Measurements from ENCODE around the gene PIGN. TPM values are rescaled to one million over a fixed set of nuclear protein-coding genes. Genes with fewer than 3 reads are reported as not detected.
A peak's percentile ranks its signal among the peaks of the same experiment; 100 is the strongest.

Gene PIGN
- polyA plus RNA-seq, 1 donor, result 20.5 TPM

GRCh38 chr18:62023536-62023935 lies 163.3 kb downstream of the PIGN start:
- Histone ChIP-seq H3K4me3 (ENCODE audit: low read length) (no peak overlapping the region), H3K27ac (ENCODE audit: low read length) (no peak overlapping the region), H3K4me1 (ENCODE audit: control insufficient read depth, insufficient read depth, low read length) (no peaks in the 10 kb centered on the region), H3K36me3 (ENCODE audit: control insufficient read depth, insufficient read depth, low read length) (no peaks in the 10 kb centered on the region), H3K9me3 (ENCODE audit: control insufficient read depth, low read depth, low read length) (no peaks in the 10 kb centered on the region), H3K27me3 (ENCODE audit: control insufficient read depth, insufficient read depth, low read length) (no peaks in the 10 kb centered on the region)
- no CpG with 5 or more reads among the region's 1 CpG for WGBS (ENCODE audit: insufficient coverage, low lambda C conversion rate)
- DNase-seq, result no peak

GRCh38 chr18:62018759-62019041 lies 168.2 kb downstream of the PIGN start:
- H3K27ac ChIP-seq (ENCODE audit: low read length), result no peak overlapping the region

GRCh38 chr18:62018034-62018758 lies 168.7 kb downstream of the PIGN start:
- Histone ChIP-seq H3K4me3 (ENCODE audit: low read length) (no peak overlapping the region), H3K9me3 (ENCODE audit: control insufficient read depth, low read depth, low read length) (peaks cover 2% of the 10 kb centered on the region), H3K27me3 (ENCODE audit: control insufficient read depth, insufficient read depth, low read length) (no peaks in the 10 kb centered on the region), H3K27ac (ENCODE audit: low read length) (peak overlapping the region; percentile 20), H3K36me3 (ENCODE audit: control insufficient read depth, insufficient read depth, low read length) (no peaks in the 10 kb centered on the region), H3K4me1 (ENCODE audit: control insufficient read depth, insufficient read depth, low read length) (peaks cover 10% of the 10 kb centered on the region)
- DNase-seq, result peak in 1 of 2 donors; percentile 34
- WGBS (ENCODE audit: insufficient coverage, low lambda C conversion rate), result 80% methylated on average over 1 of the region's 9 CpGs

More at GRCh38 chr18:62018759-62019041, 168.2 kb downstream of the PIGN start:
- DNase-seq, result no peak
- H3K36me3 ChIP-seq (ENCODE audit: control insufficient read depth, insufficient read depth, low read length), result no peaks in the 10 kb centered on the region
- H3K9me3 ChIP-seq (ENCODE audit: control insufficient read depth, low read depth, low read length), result peaks cover 2% of the 10 kb centered on the region
- WGBS (ENCODE audit: insufficient coverage, low lambda C conversion rate), result no CpG with 5 or more reads among the region's 2 CpGs
- H3K4me3 ChIP-seq (ENCODE audit: low read length), result no peak overlapping the region
- H3K4me1 ChIP-seq (ENCODE audit: control insufficient read depth, insufficient read depth, low read length), result peaks cover 10% of the 10 kb centered on the region
- H3K27me3 ChIP-seq (ENCODE audit: control insufficient read depth, insufficient read depth, low read length), result no peaks in the 10 kb centered on the region

- peaks cover 2% of the 10 kb centered on the region for H3K9me3 ChIP-seq (ENCODE audit: control insufficient read depth, low read depth, low read length)
- no peaks in the 10 kb centered on the region for H3K36me3 ChIP-seq (ENCODE audit: control insufficient read depth, insufficient read depth, low read length)
- H3K27ac ChIP-seq (ENCODE audit: low read length), result peak overlapping the region; percentile 20
- H3K4me1 ChIP-seq (ENCODE audit: control insufficient read depth, insufficient read depth, low read length), result peaks cover 11% of the 10 kb centered on the region
- WGBS (ENCODE audit: insufficient coverage, low lambda C conversion rate), result 50% methylated on average over 2 of the region's 6 CpGs
- no peaks in the 10 kb centered on the region for H3K27me3 ChIP-seq (ENCODE audit: control insufficient read depth, insufficient read depth, low read length)
- peak; percentile 56 to 71 for DNase-seq
- H3K4me3 ChIP-seq (ENCODE audit: low read length), result no peak overlapping the region
Measured at GRCh38 chr18:62017618-62018017, 169.2 kb downstream of the PIGN start.

GRCh38 chr18:62011416-62011815 lies 175.4 kb downstream of the PIGN start:
- 40% methylated on average over 4 of the region's 6 CpGs for WGBS (ENCODE audit: insufficient coverage, low lambda C conversion rate)
- Histone ChIP-seq H3K4me1 (ENCODE audit: control insufficient read depth, insufficient read depth, low read length) (peaks cover 17% of the 10 kb centered on the region), H3K9me3 (ENCODE audit: control insufficient read depth, low read depth, low read length) (peaks cover 2% of the 10 kb centered on the region), H3K27me3 (ENCODE audit: control insufficient read depth, insufficient read depth, low read length) (no peaks in the 10 kb centered on the region), H3K36me3 (ENCODE audit: control insufficient read depth, insufficient read depth, low read length) (no peaks in the 10 kb centered on the region), H3K27ac (ENCODE audit: low read length) (no peak overlapping the region), H3K4me3 (ENCODE audit: low read length) (no peak overlapping the region)
- DNase-seq, result peak; percentile 25 to 64

- Histone ChIP-seq H3K4me1 (ENCODE audit: control insufficient read depth, insufficient read depth, low read length) (peaks cover 17% of the 10 kb centered on the region), H3K27ac (ENCODE audit: low read length) (no peak overlapping the region), H3K36me3 (ENCODE audit: control insufficient read depth, insufficient read depth, low read length) (no peaks in the 10 kb centered on the region), H3K9me3 (ENCODE audit: control insufficient read depth, low read depth, low read length) (no peaks in the 10 kb centered on the region), H3K4me3 (ENCODE audit: low read length) (no peak overlapping the region), H3K27me3 (ENCODE audit: control insufficient read depth, insufficient read depth, low read length) (no peaks in the 10 kb centered on the region)
- no CpG with 5 or more reads among the region's 3 CpGs for WGBS (ENCODE audit: insufficient coverage, low lambda C conversion rate)
- DNase-seq, result no peak
Measured at GRCh38 chr18:62009521-62009920, 177.3 kb downstream of the PIGN start.

- H3K4me1 ChIP-seq (ENCODE audit: control insufficient read depth, insufficient read depth, low read length), result no peaks in the 10 kb centered on the region
- no peaks in the 10 kb centered on the region for H3K27me3 ChIP-seq (ENCODE audit: control insufficient read depth, insufficient read depth, low read length)
- H3K36me3 ChIP-seq (ENCODE audit: control insufficient read depth, insufficient read depth, low read length), result no peaks in the 10 kb centered on the region
- peaks cover 6% of the 10 kb centered on the region for H3K9me3 ChIP-seq (ENCODE audit: control insufficient read depth, low read depth, low read length)
- no peak for DNase-seq
- H3K4me3 ChIP-seq (ENCODE audit: low read length), result no peak overlapping the region
- no peak overlapping the region for H3K27ac ChIP-seq (ENCODE audit: low read length)
Measured at GRCh38 chr18:62001396-62001795, 185.5 kb downstream of the PIGN start.

GRCh38 chr18:61998957-61999356 lies 187.9 kb downstream of the PIGN start:
- H3K4me1 ChIP-seq (ENCODE audit: control insufficient read depth, insufficient read depth, low read length), result no peaks in the 10 kb centered on the region
- H3K36me3 ChIP-seq (ENCODE audit: control insufficient read depth, insufficient read depth, low read length), result no peaks in the 10 kb centered on the region
- no peak overlapping the region for H3K27ac ChIP-seq (ENCODE audit: low read length)
- H3K9me3 ChIP-seq (ENCODE audit: control insufficient read depth, low read depth, low read length), result peaks cover 6% of the 10 kb centered on the region
- no peaks in the 10 kb centered on the region for H3K27me3 ChIP-seq (ENCODE audit: control insufficient read depth, insufficient read depth, low read length)
- no peak for DNase-seq
- H3K4me3 ChIP-seq (ENCODE audit: low read length), result no peak overlapping the region

GRCh38 chr18:61998335-61998734 lies 188.5 kb downstream of the PIGN start:
- no peaks in the 10 kb centered on the region for H3K36me3 ChIP-seq (ENCODE audit: control insufficient read depth, insufficient read depth, low read length)
- no peak overlapping the region for H3K27ac ChIP-seq (ENCODE audit: low read length)
- no peaks in the 10 kb centered on the region for H3K27me3 ChIP-seq (ENCODE audit: control insufficient read depth, insufficient read depth, low read length)
- H3K4me3 ChIP-seq (ENCODE audit: low read length), result no peak overlapping the region
- peaks cover 5% of the 10 kb centered on the region for H3K4me1 ChIP-seq (ENCODE audit: control insufficient read depth, insufficient read depth, low read length)
- DNase-seq, result no peak
- WGBS (ENCODE audit: insufficient coverage, low lambda C conversion rate), result 90% methylated on average over 2 of the region's 7 CpGs
- H3K9me3 ChIP-seq (ENCODE audit: control insufficient read depth, low read depth, low read length), result peaks cover 6% of the 10 kb centered on the region

GRCh38 chr18:61995618-61996017 lies 191.2 kb downstream of the PIGN start:
- Histone ChIP-seq H3K9me3 (ENCODE audit: control insufficient read depth, low read depth, low read length) (no peaks in the 10 kb centered on the region), H3K27me3 (ENCODE audit: control insufficient read depth, insufficient read depth, low read length) (no peaks in the 10 kb centered on the region), H3K27ac (ENCODE audit: low read length) (no peak overlapping the region), H3K4me1 (ENCODE audit: control insufficient read depth, insufficient read depth, low read length) (peaks cover 12% of the 10 kb centered on the region), H3K4me3 (ENCODE audit: low read length) (no peak overlapping the region), H3K36me3 (ENCODE audit: control insufficient read depth, insufficient read depth, low read length) (no peaks in the 10 kb centered on the region)
- no CpG with 5 or more reads among the region's 1 CpG for WGBS (ENCODE audit: insufficient coverage, low lambda C conversion rate)
- no peak for DNase-seq

- DNase-seq, result no peak
- Histone ChIP-seq H3K4me3 (ENCODE audit: low read length) (no peak overlapping the region), H3K9me3 (ENCODE audit: control insufficient read depth, low read depth, low read length) (no peaks in the 10 kb centered on the region), H3K36me3 (ENCODE audit: control insufficient read depth, insufficient read depth, low read length) (no peaks in the 10 kb centered on the region), H3K27me3 (ENCODE audit: control insufficient read depth, insufficient read depth, low read length) (no peaks in the 10 kb centered on the region), H3K27ac (ENCODE audit: low read length) (no peak overlapping the region), H3K4me1 (ENCODE audit: control insufficient read depth, insufficient read depth, low read length) (peaks cover 12% of the 10 kb centered on the region)
- no CpG with 5 or more reads among the region's 1 CpG for WGBS (ENCODE audit: insufficient coverage, low lambda C conversion rate)
Measured at GRCh38 chr18:61993831-61994230, 193.0 kb downstream of the PIGN start.
